Stomach (tissue), 4 donors: ENCODE results near the gene DRGX.

Source experiments
- EP300 ChIP-seq: sonication (generic); formaldehyde crosslinking; IDR thresholded peaks from one replicate; pipeline ENCODE4 v1.6.1; 2017; ENCODE audit warnings: antibody characterized with exemption
- POLR2A ChIP-seq, 4 donors: fragments of 450-650 bp; IDR thresholded peaks; one replicate each; pipeline ENCODE4 v1.6.1; 2016; ENCODE audit warnings: antibody characterized with exemption in 4 of 4, control low read depth in 2 of 4, mild to moderate bottlenecking in 1 of 4, moderate library complexity in 1 of 4
- TF ChIP-seq, protein P1 (sequence below), 7 experiments: fragments of 450-650 bp in 4 of 7; fragments of 200-600 bp in 3 of 7; sonication (generic) in 3 of 7; IDR thresholded peaks; one replicate each; pipeline ENCODE4 v1.5.1; 2016 to 2019; ENCODE audit warnings: antibody characterized with exemption in 7 of 7, control low read depth in 2 of 7, mild to moderate bottlenecking in 1 of 7

DNA sequence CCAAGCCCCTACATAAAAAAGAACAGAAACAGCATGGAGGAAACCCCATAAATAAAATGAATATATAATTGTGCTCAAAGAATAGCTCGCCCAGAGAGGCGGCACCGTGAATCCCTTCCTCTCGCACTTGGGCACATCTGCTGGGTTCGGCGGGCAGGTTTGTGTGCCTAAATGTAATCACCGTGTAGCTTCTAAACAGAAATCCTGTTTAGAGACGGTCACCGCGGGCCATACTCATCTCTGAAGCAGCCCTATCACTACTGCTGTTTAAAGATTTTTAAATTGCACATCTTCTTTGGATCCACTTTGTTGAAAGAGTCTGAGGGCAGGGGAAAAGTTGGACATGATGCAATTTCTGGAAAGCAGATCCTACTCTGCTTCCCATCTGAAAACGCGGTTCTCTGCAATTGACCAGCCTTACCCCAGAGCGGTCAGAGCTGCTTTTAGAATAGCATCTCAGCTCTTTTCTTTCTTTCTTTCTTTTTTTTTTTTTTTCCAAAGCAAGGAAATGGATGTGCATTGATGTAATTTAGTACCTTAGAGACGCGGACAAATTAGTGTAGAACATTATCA, 6.4 kb downstream of the DRGX start:
- TF ChIP-seq, protein P1, sequence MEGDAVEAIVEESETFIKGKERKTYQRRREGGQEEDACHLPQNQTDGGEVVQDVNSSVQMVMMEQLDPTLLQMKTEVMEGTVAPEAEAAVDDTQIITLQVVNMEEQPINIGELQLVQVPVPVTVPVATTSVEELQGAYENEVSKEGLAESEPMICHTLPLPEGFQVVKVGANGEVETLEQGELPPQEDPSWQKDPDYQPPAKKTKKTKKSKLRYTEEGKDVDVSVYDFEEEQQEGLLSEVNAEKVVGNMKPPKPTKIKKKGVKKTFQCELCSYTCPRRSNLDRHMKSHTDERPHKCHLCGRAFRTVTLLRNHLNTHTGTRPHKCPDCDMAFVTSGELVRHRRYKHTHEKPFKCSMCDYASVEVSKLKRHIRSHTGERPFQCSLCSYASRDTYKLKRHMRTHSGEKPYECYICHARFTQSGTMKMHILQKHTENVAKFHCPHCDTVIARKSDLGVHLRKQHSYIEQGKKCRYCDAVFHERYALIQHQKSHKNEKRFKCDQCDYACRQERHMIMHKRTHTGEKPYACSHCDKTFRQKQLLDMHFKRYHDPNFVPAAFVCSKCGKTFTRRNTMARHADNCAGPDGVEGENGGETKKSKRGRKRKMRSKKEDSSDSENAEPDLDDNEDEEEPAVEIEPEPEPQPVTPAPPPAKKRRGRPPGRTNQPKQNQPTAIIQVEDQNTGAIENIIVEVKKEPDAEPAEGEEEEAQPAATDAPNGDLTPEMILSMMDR (IDR thresholded peaks at IDR 0.05): no peak
- TF ChIP-seq POLR2A (IDR thresholded peaks at IDR 0.05): no peak
- TF ChIP-seq EP300: no peak
